Stimulated activated CD8-positive, alpha-beta memory T cell treated with anti-CD3 and anti-CD28 coated beads, Interleukin-4, amount 100 ng/mL, for 1 hour (primary cell): ENCODE measurements around the gene IFNAR2.

Experiments used
- DNase-seq, 2 donors: peaks; one replicate each; pipeline ENCODE4 v3.0.0-alpha.2; 2020; ENCODE audit warnings: low read depth in 2 of 2, low spot score in 1 of 2

Gene IFNAR2

DNA sequence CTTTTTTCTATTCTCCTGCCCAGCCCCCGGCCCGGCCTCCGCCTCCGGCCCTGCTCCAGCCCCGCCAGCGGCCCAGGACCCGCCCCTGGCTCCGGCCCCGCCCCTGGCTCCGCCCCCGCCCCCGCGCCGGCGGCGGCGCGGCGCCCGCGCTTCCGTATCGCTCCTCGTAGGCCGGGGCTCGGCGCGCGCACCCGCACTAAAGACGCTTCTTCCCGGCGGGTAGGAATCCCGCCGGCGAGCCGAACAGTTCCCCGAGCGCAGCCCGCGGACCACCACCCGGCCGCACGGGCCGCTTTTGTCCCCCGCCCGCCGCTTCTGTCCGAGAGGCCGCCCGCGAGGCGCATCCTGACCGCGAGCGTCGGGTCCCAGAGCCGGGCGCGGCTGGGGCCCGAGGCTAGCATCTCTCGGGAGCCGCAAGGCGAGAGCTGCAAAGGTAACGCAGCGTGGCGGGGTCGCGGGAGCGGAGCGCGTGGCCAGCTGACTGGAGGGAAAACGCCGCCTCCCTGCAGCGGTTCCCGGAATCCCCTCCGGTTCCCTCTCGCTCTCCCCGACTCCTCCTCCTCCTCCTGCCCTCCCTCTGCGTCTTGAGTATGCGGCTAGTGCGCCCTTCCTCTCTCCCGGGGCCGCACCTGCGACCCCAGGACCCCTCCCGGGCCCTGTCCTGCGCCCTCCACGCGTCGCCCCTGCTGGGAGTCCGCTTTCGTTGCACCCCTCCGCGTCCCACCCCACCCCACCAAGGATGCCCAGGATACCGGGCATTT is at the start of gene IFNAR2:
Gene IFNAR2 (plus strand): TSS at position 155 of the 761 bp plus-strand sequence. CDS start 11,985 bp downstream, outside the sequence.
- DNase-seq = peak; percentile 37 to 47

DNA sequence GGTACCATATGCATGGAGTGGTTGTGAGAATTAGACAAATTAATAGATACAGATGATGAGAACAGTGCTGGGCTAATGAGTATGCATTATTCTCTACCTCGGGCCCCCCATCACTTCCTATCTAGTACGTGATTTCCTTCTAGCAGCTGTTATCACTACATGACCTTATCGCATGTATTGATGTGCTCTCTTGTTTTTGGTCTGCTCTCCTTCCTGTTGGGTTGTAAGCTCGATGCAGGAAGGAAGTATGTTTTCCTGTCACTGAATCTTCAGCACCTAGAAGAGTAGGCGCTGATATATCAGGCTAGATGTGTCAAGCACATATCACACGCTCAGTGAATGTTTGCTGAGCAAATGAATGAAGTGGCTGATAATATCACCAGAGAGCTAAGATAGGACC is 43.9 kb upstream of the IFNAR2 start:
- DNase-seq = no peak

- no peak for DNase-seq
These were observed 42.5 kb upstream of the IFNAR2 start for GRCh38 chr21:33187276-33187675.

DNA sequence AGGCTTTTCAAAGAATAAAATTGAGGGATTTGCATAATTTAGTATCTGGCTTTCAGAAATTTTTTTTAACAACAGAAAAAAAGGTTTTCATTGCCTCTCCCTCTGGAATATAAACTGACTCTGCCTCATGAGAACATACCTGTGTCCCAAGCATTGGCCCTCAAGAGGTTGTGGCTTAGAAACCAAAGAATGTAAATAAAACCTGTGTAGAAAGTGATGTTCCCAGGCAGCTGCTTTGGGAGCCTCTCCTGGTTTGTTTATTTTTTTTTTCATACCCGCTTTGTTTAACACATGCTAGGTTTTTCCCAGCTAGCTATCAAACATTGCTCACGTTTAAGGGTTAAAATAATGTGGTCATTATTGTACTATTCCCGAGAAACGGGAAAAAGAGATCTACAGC is 40.5 kb upstream of the IFNAR2 start:
- no peak for DNase-seq

DNA sequence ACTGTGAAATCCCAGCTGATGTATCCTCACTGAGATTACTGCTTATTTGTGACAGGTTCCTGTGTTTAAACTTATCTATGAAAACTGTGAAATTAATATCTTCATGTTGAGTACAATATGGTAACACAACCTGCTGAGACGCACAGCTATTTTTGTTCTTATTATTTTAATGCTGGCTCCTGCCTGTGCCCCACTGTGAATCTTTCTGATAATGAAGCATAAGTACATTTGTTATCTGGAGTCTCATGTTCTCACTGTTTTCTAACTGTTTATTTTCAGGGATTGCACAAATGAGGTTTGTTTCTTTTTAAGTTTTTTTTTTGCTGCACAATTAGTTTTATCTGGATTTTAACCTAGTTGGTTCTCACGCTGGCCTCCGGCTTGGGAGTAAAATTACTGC is 39.9 kb upstream of the IFNAR2 start:
- no peak for DNase-seq

DNA sequence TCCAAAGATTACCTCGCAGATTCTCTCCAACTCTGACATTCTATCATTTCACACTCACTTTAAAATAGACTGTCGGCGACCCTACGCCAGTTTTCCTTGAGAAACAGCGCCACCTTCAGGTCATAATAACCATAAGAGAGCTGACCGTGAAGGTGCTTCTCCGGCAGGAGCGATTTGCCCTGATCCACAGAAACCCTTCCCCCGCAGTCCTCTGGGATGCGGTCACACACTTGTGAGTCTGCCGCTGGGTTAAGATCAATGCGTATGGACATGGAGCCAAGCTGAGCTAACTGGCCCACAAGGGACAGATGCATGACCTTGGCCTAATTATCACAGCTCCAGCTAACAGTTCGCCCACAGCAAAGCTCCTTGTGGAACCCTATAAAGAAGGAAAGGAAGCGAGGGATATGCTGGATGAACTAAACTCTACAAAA is 32.8 kb upstream of the IFNAR2 start:
- peak; percentile 22 to 39 for DNase-seq

DNA sequence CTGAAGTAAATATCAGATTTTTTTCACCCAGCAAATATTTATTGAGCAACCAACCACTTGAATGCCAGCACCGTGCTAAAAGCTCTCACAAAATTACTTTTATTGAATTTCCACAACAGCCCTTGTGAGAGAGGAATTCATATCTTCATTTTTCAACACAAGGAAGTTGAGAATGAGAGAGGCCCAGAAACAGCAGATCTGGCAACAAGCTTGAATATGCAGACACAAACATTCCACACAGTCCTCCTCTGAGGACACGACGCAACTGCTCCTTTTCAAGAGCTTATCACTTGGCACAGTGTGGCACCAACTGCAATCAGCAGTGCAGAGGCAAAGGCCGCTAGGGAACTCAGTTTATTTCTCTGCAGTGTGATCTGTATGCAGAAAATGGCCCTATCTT is 32.2 kb upstream of the IFNAR2 start:
- no peak for DNase-seq

- DNase-seq = no peak
These were observed 31.2 kb upstream of the IFNAR2 start for GRCh38 chr21:33198346-33199099.

DNA sequence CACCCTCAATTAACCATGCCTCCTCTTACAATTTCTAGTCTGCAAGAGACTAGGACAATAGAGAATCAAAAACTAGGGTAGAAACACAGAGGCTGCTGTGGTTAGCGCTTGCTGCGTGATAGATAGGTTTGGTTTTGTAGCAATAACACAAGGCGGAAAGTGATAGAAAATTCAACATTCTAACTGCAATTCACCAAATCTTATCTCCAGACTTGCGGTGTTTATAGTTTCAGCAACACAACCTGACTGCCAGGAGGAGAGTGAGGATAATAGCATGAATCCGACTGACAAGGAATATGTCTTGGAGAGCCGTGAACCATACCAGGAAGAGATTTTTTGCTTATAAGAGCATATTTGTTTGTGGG is 30.7 kb upstream of the IFNAR2 start:
- DNase-seq = no peak

- peak; percentile 38 to 65 for DNase-seq
These were observed 30.1 kb upstream of the IFNAR2 start for GRCh38 chr21:33199516-33200217.

- DNase-seq = no peak
These were observed 27.8 kb upstream of the IFNAR2 start for GRCh38 chr21:33201956-33202355.

GRCh38 chr21:33202464-33203363 is 27.0 kb upstream of the IFNAR2 start:
- DNase-seq = no peak

- no peak for DNase-seq
These were observed 26.4 kb upstream of the IFNAR2 start for GRCh38 chr21:33203371-33203724.

DNA sequence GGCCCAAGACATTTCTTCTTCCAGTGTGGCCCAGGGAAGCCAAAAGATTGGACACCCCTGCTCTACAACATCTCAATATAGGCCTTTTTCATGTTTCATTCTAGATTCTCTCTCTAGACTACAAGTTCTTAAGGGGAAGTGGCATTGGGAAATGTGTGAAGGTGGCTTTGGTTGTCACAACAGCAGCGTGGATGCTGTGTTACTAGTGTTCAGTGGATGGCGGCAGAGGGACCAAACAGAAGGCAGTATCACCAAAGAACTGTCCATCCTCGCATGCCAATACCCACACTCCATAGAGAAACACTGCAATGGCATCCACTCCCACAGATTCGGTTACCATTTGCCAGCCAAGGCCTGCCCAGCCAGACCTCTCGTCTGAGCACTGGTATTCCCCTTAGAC is 24.3 kb upstream of the IFNAR2 start:
- DNase-seq = no peak

- no peak for DNase-seq
These were observed 22.9 kb upstream of the IFNAR2 start for GRCh38 chr21:33206771-33207281.

- no peak for DNase-seq
These were observed 22.1 kb upstream of the IFNAR2 start for GRCh38 chr21:33207449-33208149.

DNA sequence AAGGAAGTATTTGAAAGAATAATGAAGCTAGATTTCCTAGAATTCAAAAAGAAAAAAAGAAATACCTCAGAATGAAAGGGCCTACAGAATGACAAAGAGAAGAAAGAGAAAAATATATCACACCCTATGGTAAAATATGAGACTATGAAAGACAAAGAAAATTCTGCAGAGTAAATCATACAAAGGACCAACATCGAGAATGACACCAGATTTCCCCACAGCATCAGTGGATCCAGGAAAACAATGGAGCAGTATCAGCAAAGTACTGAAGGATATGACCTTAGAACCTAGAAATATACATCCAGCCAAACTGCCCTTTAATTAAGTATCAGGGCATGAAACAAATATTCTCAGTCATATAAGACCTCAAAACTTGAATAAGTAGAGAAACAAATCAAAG is 21.2 kb upstream of the IFNAR2 start:
- DNase-seq = no peak

- DNase-seq = no peak
These were observed 18.4 kb upstream of the IFNAR2 start for GRCh38 chr21:33211305-33211704.

- no peak for DNase-seq
These were observed 18.0 kb upstream of the IFNAR2 start for GRCh38 chr21:33211732-33212131.

GRCh38 chr21:33212159-33212851 is 17.4 kb upstream of the IFNAR2 start:
- no peak for DNase-seq
